MM.1S (cell line): ENCODE measurements around the gene UBE2B.

Experiments
- DNase-seq: peaks from one replicate; pipeline ENCODE4 v3.0.0-alpha.2; 2015
- H2AFZ ChIP-seq: fragments of 300-600 bp; sonication (generic); 2 replicates; pipeline ENCODE4 v1.6.0; 2016; ENCODE audit warnings: antibody characterized with exemption, low read length
- H3F3A ChIP-seq: fragments of 300-600 bp; sonication (generic); 2 replicates; pipeline ENCODE4 v1.6.1; 2016; ENCODE audit warnings: mild to moderate bottlenecking, antibody characterized with exemption, low read length, moderate library complexity, mixed read lengths; ENCODE audit not compliant: insufficient read depth
- H3K27ac ChIP-seq: fragments of 300-600 bp; sonication (generic); 2 replicates; pipeline ENCODE4 v1.5.1; 2016; ENCODE audit warnings: mild to moderate bottlenecking, low read length
- H3K27me3 ChIP-seq: fragments of 300-600 bp; sonication (generic); replicated peaks from 2 replicates; pipeline ENCODE4 v1.6.0; 2016; ENCODE audit warnings: low read length; ENCODE audit not compliant: insufficient read depth
- H3K36me3 ChIP-seq: fragments of 300-600 bp; sonication (generic); replicated peaks from 2 replicates; pipeline ENCODE4 v1.6.1; 2016; ENCODE audit warnings: mild to moderate bottlenecking, low read length, mixed read lengths; ENCODE audit not compliant: insufficient read depth
- H3K4me1 ChIP-seq: fragments of 300-600 bp; sonication (generic); 2 replicates; pipeline ENCODE4 v1.6.1; 2016; ENCODE audit warnings: low read length, mixed read lengths
- H3K4me2 ChIP-seq: fragments of 300-600 bp; sonication (generic); 2 replicates; pipeline ENCODE4 v1.6.0; 2016; ENCODE audit warnings: low read depth, low read length
- H3K4me3 ChIP-seq: fragments of 300-600 bp; sonication (generic); 2 replicates; pipeline ENCODE4 v1.5.1; 2016; ENCODE audit warnings: low read length, mixed read lengths
- H3K79me2 ChIP-seq: fragments of 300-600 bp; sonication (generic); 2 replicates; pipeline ENCODE4 v1.6.1; 2016; ENCODE audit warnings: mixed run types, low read length, mixed read lengths
- H3K9ac ChIP-seq: fragments of 300-600 bp; sonication (generic); 2 replicates; pipeline ENCODE4 v1.6.1; 2016; ENCODE audit warnings: low read length, mixed read lengths
- H3K9me2 ChIP-seq: fragments of 300-600 bp; sonication (generic); replicated peaks from 2 replicates; pipeline ENCODE4 v1.6.1; 2016; ENCODE audit warnings: mild to moderate bottlenecking, low read length, mixed read lengths; ENCODE audit not compliant: insufficient read depth
- H3K9me3 ChIP-seq: fragments of 300-600 bp; sonication (generic); replicated peaks from 2 replicates; pipeline ENCODE4 v1.6.1; 2016; ENCODE audit warnings: mild to moderate bottlenecking, low read length, mixed read lengths; ENCODE audit not compliant: insufficient read depth
- H4K20me1 ChIP-seq: fragments of 300-600 bp; sonication (generic); 2 replicates; pipeline ENCODE4 v1.6.1; 2016; ENCODE audit warnings: mild to moderate bottlenecking, low read length, moderate library complexity, mixed read lengths; ENCODE audit not compliant: insufficient read depth
- EZH2 ChIP-seq: fragments of 300-600 bp; sonication (generic); optimal IDR thresholded peaks from 2 replicates; pipeline ENCODE3; 2017; ENCODE audit warnings: low read depth, mild to moderate bottlenecking, antibody characterized with exemption, low read length, mixed read lengths
- EZH2phosphoT487 ChIP-seq: fragments of 300-600 bp; sonication (generic); IDR thresholded peaks from 2 replicates; pipeline ENCODE4 v1.6.1; 2018; ENCODE audit warnings: antibody characterized with exemption, low read length
- TF ChIP-seq, protein P1 (sequence below): fragments of 300-600 bp; sonication (generic); IDR thresholded peaks from 2 replicates; pipeline ENCODE4 v1.5.1; 2016; ENCODE audit warnings: antibody characterized with exemption, low read length, mixed read lengths

UBE2B gene

DNA sequence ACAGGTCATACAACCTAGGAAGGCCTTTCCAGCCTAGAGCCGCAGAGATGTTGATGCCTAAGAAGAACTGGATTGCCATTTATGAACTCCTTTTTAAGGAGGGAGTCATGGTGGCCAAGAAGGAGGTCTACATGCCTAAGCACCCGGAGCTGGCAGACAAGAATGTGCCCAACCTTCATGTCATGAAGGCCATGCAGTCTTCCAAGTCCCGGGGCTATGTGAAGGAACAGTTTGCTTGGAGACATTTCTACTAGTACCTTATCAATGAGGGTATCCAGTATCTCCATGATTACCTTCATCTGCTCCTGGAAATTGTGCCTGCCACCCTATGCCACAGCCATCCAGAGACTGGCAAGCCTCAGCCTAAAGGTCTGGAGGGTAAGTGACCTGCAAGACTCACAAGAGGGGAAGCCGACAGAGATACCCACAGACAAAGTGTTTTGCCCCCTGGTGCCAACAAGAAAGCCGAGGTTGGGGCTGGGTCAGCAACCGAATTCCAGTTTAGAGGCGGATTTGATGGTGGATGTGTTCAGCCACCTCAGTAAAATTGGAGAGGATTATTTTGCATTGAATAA, 51.5 kb downstream of the UBE2B start:
- H3K9me3 ChIP-seq = no peaks in the 10 kb centered on the region
- TF ChIP-seq EZH2phosphoT487 (no peak), EZH2 (no peak)
- TF ChIP-seq, protein P1, sequence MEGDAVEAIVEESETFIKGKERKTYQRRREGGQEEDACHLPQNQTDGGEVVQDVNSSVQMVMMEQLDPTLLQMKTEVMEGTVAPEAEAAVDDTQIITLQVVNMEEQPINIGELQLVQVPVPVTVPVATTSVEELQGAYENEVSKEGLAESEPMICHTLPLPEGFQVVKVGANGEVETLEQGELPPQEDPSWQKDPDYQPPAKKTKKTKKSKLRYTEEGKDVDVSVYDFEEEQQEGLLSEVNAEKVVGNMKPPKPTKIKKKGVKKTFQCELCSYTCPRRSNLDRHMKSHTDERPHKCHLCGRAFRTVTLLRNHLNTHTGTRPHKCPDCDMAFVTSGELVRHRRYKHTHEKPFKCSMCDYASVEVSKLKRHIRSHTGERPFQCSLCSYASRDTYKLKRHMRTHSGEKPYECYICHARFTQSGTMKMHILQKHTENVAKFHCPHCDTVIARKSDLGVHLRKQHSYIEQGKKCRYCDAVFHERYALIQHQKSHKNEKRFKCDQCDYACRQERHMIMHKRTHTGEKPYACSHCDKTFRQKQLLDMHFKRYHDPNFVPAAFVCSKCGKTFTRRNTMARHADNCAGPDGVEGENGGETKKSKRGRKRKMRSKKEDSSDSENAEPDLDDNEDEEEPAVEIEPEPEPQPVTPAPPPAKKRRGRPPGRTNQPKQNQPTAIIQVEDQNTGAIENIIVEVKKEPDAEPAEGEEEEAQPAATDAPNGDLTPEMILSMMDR = no peak

DNA sequence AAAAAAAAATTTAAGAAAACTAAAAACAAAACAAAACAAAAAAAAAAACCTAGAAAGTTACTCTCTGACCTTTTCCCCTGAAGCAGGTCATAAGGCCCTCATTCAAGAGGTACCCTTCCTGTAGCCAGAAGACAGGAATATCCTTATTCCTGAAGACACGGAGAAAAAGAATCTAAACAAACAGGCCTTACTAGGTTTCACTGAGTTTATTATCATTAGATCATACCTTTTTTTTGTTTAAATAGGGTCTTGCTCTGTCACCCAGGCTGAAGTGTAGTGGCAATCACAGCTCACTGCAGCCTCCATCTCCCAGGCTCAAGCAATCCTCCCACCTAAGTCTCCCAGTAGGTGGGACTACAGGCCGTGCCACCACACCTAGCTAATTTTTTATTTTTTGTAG, 52.0 kb downstream of the UBE2B start:
- Histone ChIP-seq H3F3A (no peaks in the 10 kb centered on the region), H3K79me2 (no peaks in the 10 kb centered on the region), H3K4me1 (no peaks in the 10 kb centered on the region), H3K9me3 (no peaks in the 10 kb centered on the region), H3K9ac (no peak overlapping the region), H3K4me3 (no peak overlapping the region), H3K9me2 (no peaks in the 10 kb centered on the region), H3K36me3 (no peaks in the 10 kb centered on the region), H3K27ac (no peak overlapping the region), H3K27me3 (no peaks in the 10 kb centered on the region), H2AFZ (no peak overlapping the region), H4K20me1 (no peaks in the 10 kb centered on the region), H3K4me2 (no peak overlapping the region)
- no peak for TF ChIP-seq EZH2
- TF ChIP-seq, protein P1 = no peak
- TF ChIP-seq EZH2phosphoT487 = no peak
- no peak for DNase-seq

More for the DNA sequence above, 51.5 kb downstream of the UBE2B start:
- no peaks in the 10 kb centered on the region for H3K9me2 ChIP-seq
- no peaks in the 10 kb centered on the region for H3K27me3 ChIP-seq
- no peaks in the 10 kb centered on the region for H3F3A ChIP-seq
- DNase-seq = no peak
- no peak overlapping the region for H3K4me3 ChIP-seq
- no peak overlapping the region for H3K27ac ChIP-seq
- H4K20me1 ChIP-seq = no peaks in the 10 kb centered on the region
- no peaks in the 10 kb centered on the region for H3K36me3 ChIP-seq
- H3K4me2 ChIP-seq = no peak overlapping the region
- no peaks in the 10 kb centered on the region for H3K4me1 ChIP-seq
- no peak overlapping the region for H2AFZ ChIP-seq
- no peak overlapping the region for H3K9ac ChIP-seq
- H3K79me2 ChIP-seq = no peaks in the 10 kb centered on the region

DNA sequence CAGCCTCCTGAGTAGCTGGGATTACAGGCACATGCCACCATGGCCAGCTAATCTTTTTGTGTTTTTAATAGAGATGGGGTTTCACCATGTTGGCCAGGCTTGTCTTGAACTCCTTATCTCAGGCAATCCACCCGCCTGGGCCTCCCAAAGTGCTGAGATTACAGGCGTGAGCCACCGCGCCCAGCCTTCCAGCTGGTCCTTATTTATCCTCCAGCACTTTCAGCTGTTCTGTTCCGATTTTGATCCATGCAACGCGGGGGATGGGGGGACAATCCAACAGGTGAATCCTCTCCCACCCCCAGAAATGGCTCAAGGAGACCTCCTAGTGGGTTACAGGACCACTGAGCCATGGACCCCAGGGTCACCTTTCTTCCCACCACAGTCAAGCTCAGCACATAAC, 55.0 kb downstream of the UBE2B start:
- no peaks in the 10 kb centered on the region for H3K27me3 ChIP-seq
- H3K4me3 ChIP-seq = no peak overlapping the region
- H3K27ac ChIP-seq = no peak overlapping the region
- H3K4me1 ChIP-seq = no peaks in the 10 kb centered on the region
- TF ChIP-seq EZH2 (no peak), EZH2phosphoT487 (no peak)
- TF ChIP-seq, protein P1 = no peak
- no peaks in the 10 kb centered on the region for H3F3A ChIP-seq
- no peaks in the 10 kb centered on the region for H3K36me3 ChIP-seq
- DNase-seq = no peak
- H3K9me2 ChIP-seq = no peaks in the 10 kb centered on the region
- no peak overlapping the region for H2AFZ ChIP-seq
- H3K4me2 ChIP-seq = no peak overlapping the region
- H4K20me1 ChIP-seq = no peaks in the 10 kb centered on the region
- no peaks in the 10 kb centered on the region for H3K9me3 ChIP-seq
- no peaks in the 10 kb centered on the region for H3K79me2 ChIP-seq
- no peak overlapping the region for H3K9ac ChIP-seq
